ENCODE results near the gene NKAPD1. TPM values are rescaled to one million over a fixed set of nuclear protein-coding genes. Genes with fewer than 3 reads are reported as not detected.

NKAPD1 gene
- total RNA-seq (ENCODE audit: low replicate concordance): 11.8 and 19.3 TPM in 2 replicates

GRCh38 chr11:112073941-112074811 lies at the start of gene NKAPD1, which contains the start of gene PIH1D2:
Gene NKAPD1 (plus strand): TSS chr11:112074299. CDS start chr11:112075575, 1,276 bp downstream.
Gene PIH1D2 (minus strand): TSS chr11:112074017. CDS start chr11:112073174, 843 bp downstream.

GRCh38 chr11:112024773-112025678 lies 49.1 kb upstream of the NKAPD1 start, which contains the start of gene DLAT:
Gene DLAT (plus strand): TSS chr11:112025408. CDS start chr11:112025473, 65 bp downstream.

GRCh38 chr11:112086422-112087191 lies 12.5 kb downstream of the NKAPD1 start, which contains the start of the genes SDHD and TIMM8B:
Gene SDHD (plus strand): TSS chr11:112086873. CDS start chr11:112086908, 35 bp downstream.
Gene TIMM8B (minus strand): TSS chr11:112086756. CDS start chr11:112086723, 33 bp downstream.

Other genes starting within 250 kb of the NKAPD1 start
- 15.3 and 23.5 TPM in 2 replicates for gene ALG9, start 202.7 kb upstream of the NKAPD1 start, total RNA-seq (ENCODE audit: low replicate concordance)
- 1.2 and 1.7 TPM in 2 replicates for gene FDXACB1, start 195.1 kb upstream of the NKAPD1 start, total RNA-seq (ENCODE audit: low replicate concordance)
- 7.5 and 12.3 TPM in 2 replicates for gene CFAP68, start 194.8 kb upstream of the NKAPD1 start, total RNA-seq (ENCODE audit: low replicate concordance)
- gene CRYAB, start 162.5 kb upstream of the NKAPD1 start, total RNA-seq (ENCODE audit: low replicate concordance): 20.4 and 40.8 TPM in 2 replicates
- gene HSPB2, start 161.6 kb upstream of the NKAPD1 start, total RNA-seq (ENCODE audit: low replicate concordance): 1.2 and 1.9 TPM in 2 replicates
- gene C11orf52, start 155.4 kb upstream of the NKAPD1 start, total RNA-seq (ENCODE audit: low replicate concordance): 0.23 and 0.38 TPM in 2 replicates
- 17.4 and 21.0 TPM in 2 replicates for gene DIXDC1, start 137.0 kb upstream of the NKAPD1 start, total RNA-seq (ENCODE audit: low replicate concordance)
- 16.5 and 27.7 TPM in 2 replicates for gene DLAT, start 48.9 kb upstream of the NKAPD1 start, total RNA-seq (ENCODE audit: low replicate concordance)
- gene PIH1D2, start 282 bp upstream of the NKAPD1 start, total RNA-seq (ENCODE audit: low replicate concordance): 0.12 and 1.1 TPM in 2 replicates
- gene TIMM8B, start 12.5 kb downstream of the NKAPD1 start, total RNA-seq (ENCODE audit: low replicate concordance): 54.2 and 99.0 TPM in 2 replicates
- gene SDHD, start 12.6 kb downstream of the NKAPD1 start, total RNA-seq (ENCODE audit: low replicate concordance): 137 and 158 TPM in 2 replicates
- 0.08 and 0.12 TPM in 2 replicates for gene IL18, start 89.8 kb downstream of the NKAPD1 start, total RNA-seq (ENCODE audit: low replicate concordance)
- gene TEX12, start 93.1 kb downstream of the NKAPD1 start, total RNA-seq (ENCODE audit: low replicate concordance): 0.15 TPM in 1 of 2 replicates, not detected in the other
- 0.15 and 1.3 TPM in 2 replicates for gene BCO2, start 101.2 kb downstream of the NKAPD1 start, total RNA-seq (ENCODE audit: low replicate concordance)
- 23.4 and 36.2 TPM in 2 replicates for gene PTS, start 152.1 kb downstream of the NKAPD1 start, total RNA-seq (ENCODE audit: low replicate concordance)
- gene PLET1, start 186.6 kb downstream of the NKAPD1 start, total RNA-seq (ENCODE audit: low replicate concordance): not detected in 2 replicates